Activated gamma-delta T cell treated with Interleukin-2 at 50 U/mL for 16 hours (primary cell): ENCODE results near the gene CARD10.

ENCODE experiments used
- DNase-seq: peaks from one replicate; pipeline ENCODE4 v3.0.0-alpha.2; 2020

Gene CARD10

GRCh38 chr22:37460684-37461083 is 58.5 kb downstream of the CARD10 start:
- DNase-seq, result no peak

- DNase-seq, result no peak
Observed at GRCh38 chr22:37459206-37459605, 60.0 kb downstream of the CARD10 start.

GRCh38 chr22:37457093-37457893 is 61.9 kb downstream of the CARD10 start:
- DNase-seq, result peak; percentile 81

- no peak for DNase-seq
Observed at GRCh38 chr22:37456346-37456745, 62.9 kb downstream of the CARD10 start.

GRCh38 chr22:37455896-37456295 is 63.3 kb downstream of the CARD10 start:
- DNase-seq, result no peak

- DNase-seq, result no peak
Observed at GRCh38 chr22:37454857-37455686, 64.1 kb downstream of the CARD10 start.

GRCh38 chr22:37453696-37454095 is 65.5 kb downstream of the CARD10 start:
- no peak for DNase-seq

- DNase-seq, result no peak
Observed at GRCh38 chr22:37451218-37451617, 68.0 kb downstream of the CARD10 start.

GRCh38 chr22:37449331-37450001 is 69.7 kb downstream of the CARD10 start:
- no peak for DNase-seq

GRCh38 chr22:37448516-37449127 is 70.6 kb downstream of the CARD10 start:
- DNase-seq, result no peak

- DNase-seq, result no peak
Observed at GRCh38 chr22:37445501-37445900, 73.7 kb downstream of the CARD10 start.

- DNase-seq, result no peak
Observed at GRCh38 chr22:37443977-37444376, 75.2 kb downstream of the CARD10 start.

- no peak for DNase-seq
Observed at GRCh38 chr22:37443086-37443485, 76.1 kb downstream of the CARD10 start.

- DNase-seq, result no peak
Observed at GRCh38 chr22:37442537-37442936, 76.7 kb downstream of the CARD10 start.

GRCh38 chr22:37442135-37442534 is 77.1 kb downstream of the CARD10 start:
- DNase-seq, result no peak

- DNase-seq, result no peak
Observed at GRCh38 chr22:37440875-37441274, 78.3 kb downstream of the CARD10 start.
